Measurements from ENCODE around the gene PHLDA1. TPM values are rescaled to one million over a fixed set of nuclear protein-coding genes. Genes with fewer than 3 reads are reported as not detected.

PHLDA1 gene
- total and polyA plus RNA-seq, 4 donors, result 2.8 to 11.5 (median 5.7) TPM

GRCh38 chr12:76018672-76019071 lies 12.9 kb downstream of the PHLDA1 start:
- H3K9ac ChIP-seq (ENCODE audit: low read depth in 1 of 2, low read length in 2 of 2), result no peak overlapping the region
- no peaks in the 10 kb centered on the region for H3K4me1 ChIP-seq (ENCODE audit: control insufficient read depth in 4 of 4, insufficient read depth in 4 of 4, low read length in 3 of 4)
- DNase-seq (ENCODE audit: low spot score), result no peak
- 95% methylated on average over 1 of the region's 1 CpG for WGBS
- H3K4me3 ChIP-seq (ENCODE audit: low read depth in 1 of 3, low read length in 3 of 3), result no peak overlapping the region
- TF ChIP-seq YY1 (IDR thresholded peaks at IDR 0.05) (no peak), CTCF (IDR thresholded peaks at IDR 0.05; ENCODE audit: low read depth, low read length, missing input control) (no peak), NR2F2 (IDR thresholded peaks at IDR 0.05) (no peak)
- no peaks in the 10 kb centered on the region for H3K27me3 ChIP-seq (ENCODE audit: control insufficient read depth in 4 of 4, insufficient read depth in 4 of 4, low read length in 3 of 4)
- H3K27ac ChIP-seq (ENCODE audit: low read depth in 1 of 2, low read length in 2 of 2), result no peak overlapping the region
- peaks cover 0 to 1% (median 0%) of the 10 kb centered on the region in 4 donors for H3K36me3 ChIP-seq (ENCODE audit: control insufficient read depth in 4 of 4, insufficient read depth in 3 of 4, low read depth in 1 of 4, low read length in 3 of 4)
- no peaks in the 10 kb centered on the region for H3K9me3 ChIP-seq (ENCODE audit: control insufficient read depth in 4 of 4, low read length in 3 of 4)

- Histone ChIP-seq H3K27me3 (ENCODE audit: control insufficient read depth in 4 of 4, insufficient read depth in 4 of 4, low read length in 3 of 4) (no peaks in the 10 kb centered on the region), H3K9me3 (ENCODE audit: control insufficient read depth in 4 of 4, low read length in 3 of 4) (no peaks in the 10 kb centered on the region), H3K27ac (ENCODE audit: low read depth in 1 of 2, low read length in 2 of 2) (no peak overlapping the region), H3K36me3 (ENCODE audit: control insufficient read depth in 4 of 4, insufficient read depth in 3 of 4, low read depth in 1 of 4, low read length in 3 of 4) (peaks cover 0 to 1% (median 0%) of the 10 kb centered on the region in 4 donors), H3K9ac (ENCODE audit: low read depth in 1 of 2, low read length in 2 of 2) (no peak overlapping the region), H3K4me3 (ENCODE audit: low read depth in 1 of 3, low read length in 3 of 3) (no peak overlapping the region), H3K4me1 (ENCODE audit: control insufficient read depth in 4 of 4, insufficient read depth in 4 of 4, low read length in 3 of 4) (no peaks in the 10 kb centered on the region)
- no peak for DNase-seq (ENCODE audit: low spot score)
- no peak for TF ChIP-seq HNF4A (conservative IDR thresholded peaks at IDR 0.05)
- no peak for TF ChIP-seq REST (IDR thresholded peaks at IDR 0.05)
- TF ChIP-seq NR2F2 (IDR thresholded peaks at IDR 0.05), result no peak
- no peak for TF ChIP-seq YY1 (IDR thresholded peaks at IDR 0.05)
- TF ChIP-seq SP1 (IDR thresholded peaks at IDR 0.05), result no peak
- TF ChIP-seq CTCF (IDR thresholded peaks at IDR 0.05; ENCODE audit: low read depth, low read length, missing input control), result no peak
- TF ChIP-seq JUND (IDR thresholded peaks at IDR 0.05), result no peak
- WGBS, result 73% methylated on average over 6 of the region's 6 CpGs
Observed at GRCh38 chr12:76018111-76018510, 13.5 kb downstream of the PHLDA1 start.

GRCh38 chr12:76014007-76014406 lies 17.6 kb downstream of the PHLDA1 start:
- H3K27me3 ChIP-seq (ENCODE audit: control insufficient read depth in 4 of 4, insufficient read depth in 4 of 4, low read length in 3 of 4), result no peaks in the 10 kb centered on the region
- H3K27ac ChIP-seq (ENCODE audit: low read depth in 1 of 2, low read length in 2 of 2), result no peak overlapping the region
- H3K4me1 ChIP-seq (ENCODE audit: control insufficient read depth in 4 of 4, insufficient read depth in 4 of 4, low read length in 3 of 4), result no peaks in the 10 kb centered on the region
- no peak overlapping the region for H3K4me3 ChIP-seq (ENCODE audit: low read depth in 1 of 3, low read length in 3 of 3)
- DNase-seq (ENCODE audit: low spot score), result no peak
- peaks cover 0 to 1% (median 0%) of the 10 kb centered on the region in 4 donors for H3K36me3 ChIP-seq (ENCODE audit: control insufficient read depth in 4 of 4, insufficient read depth in 3 of 4, low read depth in 1 of 4, low read length in 3 of 4)
- 84% methylated on average over 8 of the region's 8 CpGs for WGBS
- H3K9ac ChIP-seq (ENCODE audit: low read depth in 1 of 2, low read length in 2 of 2), result no peak overlapping the region
- no peaks in the 10 kb centered on the region for H3K9me3 ChIP-seq (ENCODE audit: control insufficient read depth in 4 of 4, low read length in 3 of 4)
- no peak for TF ChIP-seq CTCF (IDR thresholded peaks at IDR 0.05; ENCODE audit: low read depth, low read length, missing input control)
- TF ChIP-seq HNF4G (IDR thresholded peaks at IDR 0.05), result no peak
- TF ChIP-seq NR2F2 (IDR thresholded peaks at IDR 0.05), result no peak
- no peak for TF ChIP-seq MAX (IDR thresholded peaks at IDR 0.05)
- no peak for TF ChIP-seq FOXA2 (IDR thresholded peaks at IDR 0.05)
- no peak for TF ChIP-seq ZBTB33 (IDR thresholded peaks at IDR 0.05)
- TF ChIP-seq EGR1 (IDR thresholded peaks at IDR 0.05; ENCODE audit: low read depth in 2 of 2), result no peak
- no peak for TF ChIP-seq RXRA (IDR thresholded peaks at IDR 0.05)
- TF ChIP-seq HNF4A (conservative IDR thresholded peaks at IDR 0.05), result no peak
- TF ChIP-seq YY1 (IDR thresholded peaks at IDR 0.05), result no peak
- no peak for TF ChIP-seq GABPA (IDR thresholded peaks at IDR 0.05 in 1 of 2, conservative IDR thresholded peaks at IDR 0.05 in 1 of 2)
- TF ChIP-seq TAF1 (conservative IDR thresholded peaks at IDR 0.05), result no peak

All from liver (tissue), 9 donors.